ENCODE data around the gene CRMP1.

Gene CRMP1

DNA sequence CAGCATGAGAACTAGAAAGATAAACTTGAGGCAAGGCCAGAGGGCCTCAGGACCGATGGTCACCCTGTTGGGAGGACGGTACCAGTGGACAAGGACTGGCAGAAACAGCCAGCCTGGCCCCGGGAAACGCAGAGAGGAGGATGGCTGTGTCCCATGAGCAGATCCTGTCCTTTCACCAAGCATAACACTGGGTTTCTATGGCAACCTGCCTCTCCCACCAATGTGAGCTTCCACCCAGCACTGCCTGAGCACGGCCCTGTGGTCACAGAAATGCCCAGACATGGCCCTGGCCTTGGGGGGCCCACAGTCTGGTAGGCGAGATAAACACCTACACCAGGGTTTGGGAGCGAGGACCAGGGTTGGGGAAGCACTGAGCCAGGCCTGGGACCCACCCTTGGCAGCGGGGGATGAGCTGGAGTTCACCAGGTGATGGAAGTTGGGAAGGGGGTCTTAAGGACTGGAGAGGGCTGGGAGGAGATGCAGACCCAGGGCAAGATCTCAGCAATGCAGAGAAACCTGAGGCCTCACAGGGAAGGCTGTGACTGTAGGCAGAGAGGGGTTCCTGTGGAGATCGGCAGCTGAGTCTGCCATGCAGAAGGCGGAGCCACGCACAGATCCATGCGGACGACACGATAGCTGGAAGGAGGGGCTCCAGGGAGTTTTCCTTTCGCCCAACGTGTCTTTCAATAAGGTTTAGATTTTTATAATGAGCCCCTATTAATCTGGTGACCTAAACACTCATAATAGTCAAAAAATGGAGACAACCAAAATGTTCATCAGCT lies 32.7 kb upstream of the CRMP1 start:
- TF ChIP-seq POLR2AphosphoS5 (IDR thresholded peaks at IDR 0.05; ENCODE audit: low read depth, low read length) (no peak), SIN3A (IDR thresholded peaks at IDR 0.05; ENCODE audit: borderline replicate concordance, insufficient read depth, low read length) (no peak), FOXP2 (optimal IDR thresholded peaks at IDR 0.05; ENCODE audit: borderline replicate concordance, extremely low read depth, extremely low read length, insufficient read depth) (no peak), TAF1 (IDR thresholded peaks at IDR 0.05; ENCODE audit: borderline replicate concordance, insufficient read depth, low read length) (no peak)
- TF ChIP-seq, protein P1, sequence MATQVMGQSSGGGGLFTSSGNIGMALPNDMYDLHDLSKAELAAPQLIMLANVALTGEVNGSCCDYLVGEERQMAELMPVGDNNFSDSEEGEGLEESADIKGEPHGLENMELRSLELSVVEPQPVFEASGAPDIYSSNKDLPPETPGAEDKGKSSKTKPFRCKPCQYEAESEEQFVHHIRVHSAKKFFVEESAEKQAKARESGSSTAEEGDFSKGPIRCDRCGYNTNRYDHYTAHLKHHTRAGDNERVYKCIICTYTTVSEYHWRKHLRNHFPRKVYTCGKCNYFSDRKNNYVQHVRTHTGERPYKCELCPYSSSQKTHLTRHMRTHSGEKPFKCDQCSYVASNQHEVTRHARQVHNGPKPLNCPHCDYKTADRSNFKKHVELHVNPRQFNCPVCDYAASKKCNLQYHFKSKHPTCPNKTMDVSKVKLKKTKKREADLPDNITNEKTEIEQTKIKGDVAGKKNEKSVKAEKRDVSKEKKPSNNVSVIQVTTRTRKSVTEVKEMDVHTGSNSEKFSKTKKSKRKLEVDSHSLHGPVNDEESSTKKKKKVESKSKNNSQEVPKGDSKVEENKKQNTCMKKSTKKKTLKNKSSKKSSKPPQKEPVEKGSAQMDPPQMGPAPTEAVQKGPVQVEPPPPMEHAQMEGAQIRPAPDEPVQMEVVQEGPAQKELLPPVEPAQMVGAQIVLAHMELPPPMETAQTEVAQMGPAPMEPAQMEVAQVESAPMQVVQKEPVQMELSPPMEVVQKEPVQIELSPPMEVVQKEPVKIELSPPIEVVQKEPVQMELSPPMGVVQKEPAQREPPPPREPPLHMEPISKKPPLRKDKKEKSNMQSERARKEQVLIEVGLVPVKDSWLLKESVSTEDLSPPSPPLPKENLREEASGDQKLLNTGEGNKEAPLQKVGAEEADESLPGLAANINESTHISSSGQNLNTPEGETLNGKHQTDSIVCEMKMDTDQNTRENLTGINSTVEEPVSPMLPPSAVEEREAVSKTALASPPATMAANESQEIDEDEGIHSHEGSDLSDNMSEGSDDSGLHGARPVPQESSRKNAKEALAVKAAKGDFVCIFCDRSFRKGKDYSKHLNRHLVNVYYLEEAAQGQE (IDR thresholded peaks at IDR 0.05; ENCODE audit: insufficient read depth in 1 of 2, low read depth in 2 of 2, low read length in 2 of 2), result no peak

DNA sequence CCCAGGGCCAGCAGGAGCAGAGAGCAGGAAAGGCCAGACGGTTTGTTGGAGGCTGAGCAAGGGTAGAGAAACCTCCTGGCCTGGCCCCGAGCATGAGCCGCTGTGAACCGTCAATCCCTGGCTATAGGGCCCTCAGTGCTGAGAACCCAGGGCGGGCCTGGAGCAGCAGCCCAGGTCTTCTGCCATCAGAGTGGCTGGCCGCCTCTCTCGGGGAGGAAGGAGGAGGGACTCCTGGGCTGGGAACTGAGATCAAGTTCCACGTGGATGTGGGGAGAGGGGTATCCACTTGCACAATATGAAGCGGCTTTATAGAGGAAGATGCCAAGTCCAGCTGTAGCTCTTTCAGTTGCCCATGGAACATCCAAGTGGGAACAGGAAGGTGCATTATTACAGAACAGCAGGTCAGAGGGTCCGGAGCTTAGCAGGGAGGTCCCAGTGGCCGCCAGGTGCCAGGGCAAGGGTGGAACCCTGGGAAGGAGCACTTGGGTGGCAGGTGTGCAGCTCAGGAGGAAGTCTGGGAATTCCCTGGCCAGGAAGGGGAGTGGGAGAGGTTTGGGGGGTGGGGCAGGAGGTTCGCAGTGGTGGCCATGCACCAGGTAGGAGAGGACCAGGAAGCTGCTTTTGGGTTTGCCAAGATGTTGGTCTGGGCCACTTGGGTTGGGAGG lies 31.7 kb upstream of the CRMP1 start:
- TF ChIP-seq FOXP2 (optimal IDR thresholded peaks at IDR 0.05; ENCODE audit: borderline replicate concordance, extremely low read depth, extremely low read length, insufficient read depth) (no peak), TAF1 (IDR thresholded peaks at IDR 0.05; ENCODE audit: borderline replicate concordance, insufficient read depth, low read length) (no peak), POLR2AphosphoS5 (IDR thresholded peaks at IDR 0.05; ENCODE audit: low read depth, low read length) (no peak), SIN3A (IDR thresholded peaks at IDR 0.05; ENCODE audit: borderline replicate concordance, insufficient read depth, low read length) (no peak)
- TF ChIP-seq, protein P1 (IDR thresholded peaks at IDR 0.05; ENCODE audit: insufficient read depth in 1 of 2, low read depth in 2 of 2, low read length in 2 of 2), result no peak

- TF ChIP-seq SIN3A (IDR thresholded peaks at IDR 0.05; ENCODE audit: borderline replicate concordance, insufficient read depth, low read length), result no peak
- TF ChIP-seq, protein P1 (IDR thresholded peaks at IDR 0.05; ENCODE audit: insufficient read depth in 1 of 2, low read depth in 2 of 2, low read length in 2 of 2), result no peak
- TF ChIP-seq POLR2AphosphoS5 (IDR thresholded peaks at IDR 0.05; ENCODE audit: low read depth, low read length), result no peak
- no peak for TF ChIP-seq TAF1 (IDR thresholded peaks at IDR 0.05; ENCODE audit: borderline replicate concordance, insufficient read depth, low read length)
- no peak for TF ChIP-seq FOXP2 (optimal IDR thresholded peaks at IDR 0.05; ENCODE audit: borderline replicate concordance, extremely low read depth, extremely low read length, insufficient read depth)
Observed at GRCh38 chr4:5923376-5923775, 30.5 kb upstream of the CRMP1 start.

DNA sequence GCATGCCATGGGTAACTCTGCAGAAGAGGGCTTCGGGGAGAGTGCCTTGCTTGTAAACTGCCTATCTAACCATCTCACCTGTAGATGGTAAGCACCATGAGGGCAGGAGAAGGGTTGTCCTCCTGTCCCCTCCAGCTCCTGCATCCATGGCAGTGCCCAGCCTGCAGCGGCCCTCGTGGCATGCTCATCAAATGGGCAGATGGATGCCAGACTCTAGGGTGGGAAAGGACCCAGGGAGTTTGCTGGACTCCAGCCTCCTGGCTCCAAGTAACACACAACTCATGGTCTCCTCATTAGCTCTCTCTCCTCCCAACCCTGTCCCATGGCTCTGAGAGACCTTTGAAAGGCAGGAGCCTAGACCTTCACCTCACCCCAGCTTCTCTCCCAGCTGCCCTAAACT lies 29.7 kb upstream of the CRMP1 start:
- TF ChIP-seq, protein P1 (IDR thresholded peaks at IDR 0.05; ENCODE audit: insufficient read depth in 1 of 2, low read depth in 2 of 2, low read length in 2 of 2), result no peak
- TF ChIP-seq FOXP2 (optimal IDR thresholded peaks at IDR 0.05; ENCODE audit: borderline replicate concordance, extremely low read depth, extremely low read length, insufficient read depth) (no peak), TAF1 (IDR thresholded peaks at IDR 0.05; ENCODE audit: borderline replicate concordance, insufficient read depth, low read length) (no peak), POLR2AphosphoS5 (IDR thresholded peaks at IDR 0.05; ENCODE audit: low read depth, low read length) (no peak), SIN3A (IDR thresholded peaks at IDR 0.05; ENCODE audit: borderline replicate concordance, insufficient read depth, low read length) (no peak)
